SK-N-MC (cell line): ENCODE results near the gene CDK9.

ENCODE experiments used
- DNase-seq: peaks from one replicate; pipeline ENCODE4 v3.0.0-alpha.2; 2011; ENCODE audit warnings: low read depth, low spot score
- H3K27ac ChIP-seq: fragments of 200-600 bp; sonication (generic); 2 replicates; pipeline ENCODE4 v1.5.1; 2016; ENCODE audit warnings: mixed run types
- H3K36me3 ChIP-seq: fragments of 200-600 bp; sonication (generic); 2 replicates; pipeline ENCODE4 v1.6.1; 2017; ENCODE audit warnings: antibody characterized with exemption, low read length, mixed read lengths; ENCODE audit not compliant: insufficient read depth
- H3K4me3 ChIP-seq: fragments of 200-600 bp; sonication (generic); 2 replicates; pipeline ENCODE4 v1.5.1; 2016
- H3K9ac ChIP-seq: fragments of 200-600 bp; sonication (generic); 2 replicates; pipeline ENCODE4 v1.8.0; 2017; ENCODE audit warnings: mixed run types, mixed read lengths; ENCODE audit not compliant: insufficient read length
- H3K9me3 ChIP-seq: fragments of 200-600 bp; sonication (generic); 2 replicates; pipeline ENCODE4 v1.6.1; 2017; ENCODE audit warnings: low read depth, mild to moderate bottlenecking, antibody characterized with exemption, low read length, moderate library complexity, mixed read lengths
- EZH2 ChIP-seq: fragments of 200-600 bp; sonication (generic); IDR thresholded peaks from one replicate; pipeline ENCODE4 v1.6.1; 2017; ENCODE audit warnings: antibody characterized with exemption
- FOXP2 ChIP-seq: optimal IDR thresholded peaks from 2 replicates; pipeline ENCODE3; 2011; ENCODE audit warnings: mild to moderate bottlenecking, moderate library complexity; ENCODE audit not compliant: insufficient read depth; ENCODE audit errors: extremely low read length, control extremely low read depth
- POLR2AphosphoS5 ChIP-seq: IDR thresholded peaks from 2 replicates; pipeline ENCODE4 v1.6.1; 2012; ENCODE audit warnings: mild to moderate bottlenecking, low read depth, low read length, borderline replicate concordance

CDK9 gene

GRCh38 chr9:127792417-127793031, 6.7 kb downstream of the CDK9 start:
- H3K4me3 ChIP-seq: no peak overlapping the region
- DNase-seq: no peak
- TF ChIP-seq POLR2AphosphoS5 (no peak; the same call in 1 of the 2 replicates), FOXP2 (no peak), EZH2 (no peak)
- H3K9ac ChIP-seq: no peak overlapping the region
- H3K9me3 ChIP-seq: no peaks in the 10 kb centered on the region
- peak overlapping the region; percentile 75; the same call in 1 of the 2 replicates for H3K27ac ChIP-seq
- peaks cover 47% of the 10 kb centered on the region for H3K36me3 ChIP-seq

GRCh38 chr9:127793093-127793708, 7.4 kb downstream of the CDK9 start:
- Histone ChIP-seq H3K9ac (no peak overlapping the region), H3K27ac (peak overlapping the region; percentile 78), H3K36me3 (peaks cover 41% of the 10 kb centered on the region), H3K4me3 (no peak overlapping the region), H3K9me3 (no peaks in the 10 kb centered on the region)
- no peak for DNase-seq
- TF ChIP-seq POLR2AphosphoS5 (no peak), EZH2 (no peak), FOXP2 (no peak)

GRCh38 chr9:127794001-127794791, 8.4 kb downstream of the CDK9 start:
- peaks cover 31% of the 10 kb centered on the region for H3K36me3 ChIP-seq
- no peak for TF ChIP-seq EZH2
- peak; percentile 32; the same call in 1 of the 2 replicates for TF ChIP-seq POLR2AphosphoS5
- no peak overlapping the region for H3K4me3 ChIP-seq
- no peak for DNase-seq
- peak overlapping the region; percentile 78; the same call in 1 of the 2 replicates for H3K27ac ChIP-seq
- H3K9ac ChIP-seq: no peak overlapping the region
- no peaks in the 10 kb centered on the region for H3K9me3 ChIP-seq

- TF ChIP-seq EZH2 (no peak), POLR2AphosphoS5 (no peak), FOXP2 (no peak)
- Histone ChIP-seq H3K9me3 (no peaks in the 10 kb centered on the region), H3K4me3 (no peak overlapping the region), H3K27ac (no peak overlapping the region), H3K36me3 (peaks cover 10% of the 10 kb centered on the region; the same call in 1 of the 2 replicates), H3K9ac (no peak overlapping the region)
- DNase-seq: no peak
Measured at GRCh38 chr9:127796225-127796813, 10.5 kb downstream of the CDK9 start.

GRCh38 chr9:127796852-127797370, 11.1 kb downstream of the CDK9 start:
- DNase-seq: no peak
- Histone ChIP-seq H3K27ac (no peak overlapping the region), H3K9ac (no peak overlapping the region), H3K4me3 (no peak overlapping the region), H3K9me3 (no peaks in the 10 kb centered on the region), H3K36me3 (peaks cover 6% of the 10 kb centered on the region; the same call in 1 of the 2 replicates)
- TF ChIP-seq POLR2AphosphoS5 (no peak), EZH2 (no peak), FOXP2 (no peak)

GRCh38 chr9:127801955-127802575, 16.2 kb downstream of the CDK9 start:
- 0 out of 2 replicates have a peak overlapping the region, but pooled peaks have one; percentile 9 for H3K27ac ChIP-seq
- peak overlapping the region; percentile 96 for H3K4me3 ChIP-seq
- DNase-seq: no peak
- peak overlapping the region; percentile 60 for H3K9ac ChIP-seq
- TF ChIP-seq EZH2: no peak
- TF ChIP-seq POLR2AphosphoS5: no peak
- no peak for TF ChIP-seq FOXP2
- peaks cover 5% of the 10 kb centered on the region; the same call in 1 of the 2 replicates for H3K36me3 ChIP-seq
- no peaks in the 10 kb centered on the region for H3K9me3 ChIP-seq

GRCh38 chr9:127802576-127803443, 17.0 kb downstream of the CDK9 start, which contains the start of gene FPGS:
TSS of gene FPGS (plus strand) at chr9:127802882. CDS start at chr9:127802925, 43 bp downstream.
- Histone ChIP-seq H3K27ac (peak within 1 kb of the TSS; percentile 77), H3K4me3 (peak within 1 kb of the TSS; percentile 96), H3K9me3 (no peaks in the 10 kb centered on the region), H3K9ac (peak within 1 kb of the TSS; percentile 97), H3K36me3 (peaks cover 5% of the 10 kb centered on the region; the same call in 1 of the 2 replicates)
- TF ChIP-seq FOXP2 (no peak), EZH2 (no peak), POLR2AphosphoS5 (peak; percentile 88)
- DNase-seq: no peak
